Activated naive CD8-positive, alpha-beta T cell (primary cell): Measurements from ENCODE around the gene FRAS1.

Experiments used
- H3K27ac Mint-ChIP-seq: one replicate; pipeline ENCODE4 v1.8.0; 2021; ENCODE audit warnings: mixed read lengths
- H3K27me3 Mint-ChIP-seq: one replicate; pipeline ENCODE4 v1.8.0; 2021; ENCODE audit warnings: mixed read lengths
- H3K36me3 Mint-ChIP-seq: one replicate; pipeline ENCODE4 v1.8.0; 2021; ENCODE audit warnings: mixed read lengths
- H3K4me1 Mint-ChIP-seq: one replicate; pipeline ENCODE4 v1.8.0; 2021; ENCODE audit warnings: low read depth, mixed read lengths
- H3K4me3 Mint-ChIP-seq: one replicate; pipeline ENCODE4 v1.8.0; 2021; ENCODE audit warnings: mild to moderate bottlenecking, mixed read lengths
- H3K9me3 Mint-ChIP-seq: one replicate; pipeline ENCODE4 v1.8.0; 2021; ENCODE audit warnings: low read depth, mixed read lengths

The FRAS1 gene

DNA sequence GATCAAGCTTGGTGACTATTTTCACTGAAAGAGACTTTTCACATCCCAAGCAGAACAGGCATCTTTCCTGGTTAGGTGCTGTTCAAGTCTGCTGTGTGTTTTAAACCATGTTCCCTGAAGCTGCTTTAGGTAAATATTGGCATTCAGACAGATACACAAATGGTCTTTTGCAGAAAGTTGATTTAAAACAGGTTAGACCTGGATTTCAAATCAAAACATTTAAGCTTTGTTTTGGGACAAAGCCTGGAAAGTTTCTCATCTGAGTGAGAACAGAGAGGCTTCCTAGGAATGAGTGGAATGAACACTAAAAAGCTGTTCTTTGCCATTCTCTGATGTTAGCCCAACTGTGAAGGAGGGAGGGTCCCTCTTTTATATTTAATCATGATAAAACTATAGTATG, 504.6 kb downstream of the FRAS1 start:
- Mint-ChIP-seq H3K27me3 (peaks cover 2% of the 10 kb centered on the region), H3K4me3 (no peak overlapping the region), H3K9me3 (no peaks in the 10 kb centered on the region), H3K36me3 (no peaks in the 10 kb centered on the region), H3K27ac (no peak overlapping the region), H3K4me1 (no peaks in the 10 kb centered on the region)

DNA sequence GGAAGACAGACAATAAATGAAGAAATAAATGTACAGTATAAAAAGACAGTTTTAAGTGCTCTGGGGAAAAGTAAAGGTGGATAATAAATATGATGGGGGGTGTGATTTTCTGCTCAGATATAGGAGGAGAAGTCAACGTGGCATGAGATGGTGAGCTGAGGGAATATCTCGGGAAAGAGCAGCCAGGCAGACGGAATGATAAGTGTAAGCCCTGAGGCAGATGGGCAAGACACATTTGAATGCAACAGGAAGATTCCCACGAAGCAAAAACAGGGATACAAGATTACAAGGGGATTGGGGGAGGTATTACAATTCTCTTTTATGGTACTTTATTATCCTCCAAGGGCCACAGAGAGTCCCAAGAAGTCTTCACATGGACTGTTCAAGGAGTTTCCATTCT, 505.6 kb downstream of the FRAS1 start:
- Mint-ChIP-seq H3K27me3 (peaks cover 2% of the 10 kb centered on the region), H3K36me3 (no peaks in the 10 kb centered on the region), H3K9me3 (no peaks in the 10 kb centered on the region), H3K4me1 (no peaks in the 10 kb centered on the region), H3K4me3 (no peak overlapping the region), H3K27ac (no peak overlapping the region)

DNA sequence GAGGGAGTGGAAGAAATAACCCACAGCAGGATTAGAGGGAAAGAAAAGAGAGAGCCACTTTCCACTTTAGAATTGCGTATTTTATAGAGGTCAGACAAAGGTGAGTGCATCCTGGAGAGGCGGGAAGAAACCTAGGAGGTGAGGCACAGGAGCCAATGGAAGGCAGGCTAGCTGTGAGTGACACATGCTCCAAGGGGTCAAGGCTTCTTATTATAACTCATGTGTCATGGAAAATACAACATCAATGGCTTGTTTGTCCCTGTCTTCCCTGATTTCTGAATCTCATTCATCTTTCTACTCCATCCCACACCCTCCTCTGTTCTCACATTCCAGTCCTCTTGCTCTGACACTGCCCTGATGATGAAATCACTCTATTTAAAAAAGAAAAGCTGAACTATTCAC, 508.8 kb downstream of the FRAS1 start:
- H3K4me1 Mint-ChIP-seq = no peaks in the 10 kb centered on the region

DNA sequence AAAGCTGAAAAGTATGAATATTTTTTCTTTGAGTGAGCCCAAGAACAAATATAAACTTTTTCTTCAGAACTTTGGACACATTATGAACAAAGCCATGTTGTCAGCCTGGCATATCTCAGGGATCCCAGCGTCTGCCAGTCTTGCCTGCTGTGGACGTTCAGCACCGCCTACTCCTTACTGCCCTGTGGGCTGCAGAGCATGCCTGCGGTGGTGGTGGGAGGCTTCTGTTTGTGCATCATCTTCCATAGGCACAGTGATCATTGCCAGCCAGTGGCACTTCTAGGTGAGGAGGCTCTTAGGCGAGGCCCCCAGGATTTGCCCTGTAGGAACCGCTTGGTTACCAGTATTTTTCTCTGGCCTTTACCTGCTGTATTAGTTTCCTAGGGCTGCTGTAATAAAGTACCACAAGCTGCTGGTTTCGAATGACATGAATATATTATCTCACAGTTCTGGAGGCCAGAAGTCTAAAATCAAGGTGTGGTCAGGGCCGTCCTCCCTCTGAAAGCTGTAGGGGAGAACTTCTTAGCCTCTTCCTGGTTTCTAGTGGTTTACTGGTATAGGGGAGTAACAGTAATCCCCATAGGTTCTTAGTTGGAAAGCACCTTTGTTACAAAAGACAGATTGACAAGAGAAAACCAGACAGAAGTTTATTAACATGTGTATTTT, 509.8 kb downstream of the FRAS1 start:
- no peak overlapping the region for H3K27ac Mint-ChIP-seq

More for the DNA sequence above, 508.8 kb downstream of the FRAS1 start:
- Mint-ChIP-seq H3K4me3 (no peak overlapping the region), H3K9me3 (no peaks in the 10 kb centered on the region), H3K27ac (no peak overlapping the region), H3K27me3 (peaks cover 4% of the 10 kb centered on the region), H3K36me3 (no peaks in the 10 kb centered on the region)

DNA sequence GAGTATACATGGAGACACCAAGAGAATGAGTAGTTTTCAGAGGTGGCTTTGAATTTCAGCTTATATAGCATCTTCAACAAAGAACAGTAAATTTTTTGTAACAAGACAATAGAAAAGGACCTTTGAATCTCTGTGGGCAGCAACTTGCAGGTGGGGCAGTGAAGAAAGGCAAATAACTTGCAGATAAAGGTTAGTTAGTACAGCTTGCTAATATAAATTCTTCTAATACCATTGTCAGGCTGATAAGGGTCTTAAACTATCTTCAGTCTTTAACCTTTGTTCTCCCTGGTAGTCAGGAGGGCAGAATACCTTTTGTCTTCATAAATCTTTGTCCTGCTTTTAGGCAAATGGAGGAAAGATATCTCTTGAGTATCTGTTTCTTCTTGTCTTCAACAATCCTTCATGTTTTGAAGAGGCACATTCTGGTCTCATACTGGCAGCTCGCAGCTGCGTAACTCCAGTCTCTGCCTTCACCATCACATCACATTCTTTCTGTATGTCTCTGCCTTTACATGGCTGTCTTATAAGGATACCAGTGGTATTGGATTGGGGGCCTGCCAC, 510.5 kb downstream of the FRAS1 start:
- no peaks in the 10 kb centered on the region for H3K4me1 Mint-ChIP-seq
- H3K27ac Mint-ChIP-seq = no peak overlapping the region
- H3K9me3 Mint-ChIP-seq = no peaks in the 10 kb centered on the region
- H3K27me3 Mint-ChIP-seq = peaks cover 8% of the 10 kb centered on the region
- H3K36me3 Mint-ChIP-seq = no peaks in the 10 kb centered on the region
- H3K4me3 Mint-ChIP-seq = no peak overlapping the region

More for the DNA sequence above, 509.8 kb downstream of the FRAS1 start:
- H3K4me1 Mint-ChIP-seq = no peaks in the 10 kb centered on the region
- H3K27me3 Mint-ChIP-seq = peaks cover 5% of the 10 kb centered on the region
- H3K36me3 Mint-ChIP-seq = no peaks in the 10 kb centered on the region
- no peak overlapping the region for H3K4me3 Mint-ChIP-seq
- no peaks in the 10 kb centered on the region for H3K9me3 Mint-ChIP-seq

DNA sequence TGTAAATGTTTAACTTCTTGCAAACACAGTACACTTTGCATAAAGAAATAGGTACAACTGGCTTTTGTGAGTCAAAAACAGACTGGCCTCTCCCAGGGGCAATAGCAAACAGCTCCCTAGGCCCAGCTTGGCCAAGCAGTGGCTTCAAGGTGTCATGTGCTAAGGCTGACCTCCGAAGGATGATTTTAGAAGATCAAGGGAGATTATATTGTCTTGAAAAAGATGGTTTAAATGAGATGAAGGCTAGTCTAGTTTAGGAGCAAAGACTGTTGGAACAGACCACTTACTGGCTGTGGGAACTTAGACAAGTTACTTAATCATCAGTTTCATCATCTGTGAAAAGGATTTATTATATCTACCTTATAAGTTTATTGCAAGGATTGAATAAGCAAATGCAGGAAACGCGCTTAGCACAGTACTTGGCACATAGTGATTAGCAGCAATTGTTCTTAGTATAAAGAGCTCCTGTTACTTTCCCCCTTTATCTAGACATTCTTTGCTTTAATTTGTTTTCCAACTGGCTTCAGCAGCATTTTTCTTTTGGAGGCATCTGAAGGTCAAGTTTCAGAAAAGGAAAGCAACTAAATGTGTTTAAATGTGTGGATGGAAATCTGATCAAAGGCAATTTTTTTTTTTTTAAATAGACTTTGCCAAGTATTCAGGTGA, 511.6 kb downstream of the FRAS1 start:
- Mint-ChIP-seq H3K27ac (no peak overlapping the region), H3K9me3 (no peaks in the 10 kb centered on the region), H3K4me3 (no peak overlapping the region), H3K27me3 (peaks cover 7% of the 10 kb centered on the region), H3K4me1 (no peaks in the 10 kb centered on the region), H3K36me3 (no peaks in the 10 kb centered on the region)

DNA sequence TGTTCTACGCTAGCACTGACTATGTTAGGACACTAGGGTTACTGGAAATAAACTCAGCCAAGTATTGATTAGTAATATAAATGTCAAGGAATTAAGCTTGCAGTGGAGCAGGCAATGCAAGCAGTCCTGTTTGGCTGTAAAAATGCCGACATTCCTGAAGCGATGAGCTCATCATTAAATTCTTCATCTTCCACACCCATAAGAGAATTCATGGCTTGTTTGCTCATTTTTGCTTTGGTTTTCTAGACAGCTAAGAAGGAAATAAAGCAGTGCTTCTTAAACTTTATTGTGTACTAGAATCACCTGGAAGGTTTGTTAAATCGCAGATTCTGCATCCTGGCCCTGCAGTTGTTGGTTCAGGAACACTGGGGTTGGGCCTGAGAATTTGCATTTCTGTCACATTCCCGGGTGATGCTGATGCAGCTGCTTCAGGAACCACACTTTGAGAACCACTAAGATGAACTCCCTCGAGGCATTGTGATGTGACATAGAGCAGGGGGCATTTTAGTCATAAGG, 512.2 kb downstream of the FRAS1 start:
- Mint-ChIP-seq H3K27me3 (peaks cover 7% of the 10 kb centered on the region), H3K27ac (no peak overlapping the region), H3K36me3 (no peaks in the 10 kb centered on the region), H3K4me1 (no peaks in the 10 kb centered on the region), H3K9me3 (no peaks in the 10 kb centered on the region), H3K4me3 (no peak overlapping the region)

DNA sequence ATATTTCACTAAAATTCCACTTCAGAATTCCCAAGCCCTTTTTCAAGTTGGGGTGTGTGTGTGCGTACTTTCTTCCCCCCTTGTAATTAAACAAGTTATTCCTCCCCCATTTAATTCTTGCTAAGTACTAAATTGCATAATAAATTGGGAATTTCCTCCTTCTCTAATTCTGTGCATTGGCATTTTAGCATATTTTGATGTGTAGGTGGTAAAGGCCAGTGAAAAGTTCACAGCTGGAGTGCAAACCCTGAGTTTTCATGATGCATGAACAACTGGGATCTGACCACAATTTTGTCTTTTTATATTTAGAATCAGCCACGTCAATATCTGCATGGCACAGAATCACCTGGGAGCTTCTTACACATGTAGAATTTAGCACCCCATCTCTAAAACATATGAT, 513.0 kb downstream of the FRAS1 start:
- H3K27me3 Mint-ChIP-seq = peaks cover 7% of the 10 kb centered on the region
- H3K9me3 Mint-ChIP-seq = no peaks in the 10 kb centered on the region
- H3K36me3 Mint-ChIP-seq = no peaks in the 10 kb centered on the region
- no peak overlapping the region for H3K27ac Mint-ChIP-seq
- no peak overlapping the region for H3K4me3 Mint-ChIP-seq
- no peaks in the 10 kb centered on the region for H3K4me1 Mint-ChIP-seq

DNA sequence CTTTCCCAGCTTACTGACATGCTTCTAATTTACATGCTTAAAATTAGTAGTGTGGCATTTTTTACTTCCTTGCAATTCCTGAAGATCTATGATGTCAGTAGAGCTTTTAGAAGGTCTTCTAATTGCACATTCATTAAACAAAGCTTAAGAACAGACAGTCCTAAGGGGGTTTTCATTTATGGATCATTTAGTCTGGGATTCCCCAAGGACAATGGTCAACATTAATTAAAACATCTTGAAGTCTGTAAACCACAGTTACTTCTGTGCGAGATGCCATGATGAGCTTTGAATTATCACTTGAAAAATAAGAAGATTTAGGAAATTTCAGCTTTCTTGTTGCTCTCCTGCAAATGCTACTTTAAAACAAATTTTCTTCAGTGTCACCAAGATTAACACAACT, 514.7 kb downstream of the FRAS1 start:
- H3K9me3 Mint-ChIP-seq = no peaks in the 10 kb centered on the region
- H3K27ac Mint-ChIP-seq = no peak overlapping the region
- H3K36me3 Mint-ChIP-seq = no peaks in the 10 kb centered on the region
- no peaks in the 10 kb centered on the region for H3K4me1 Mint-ChIP-seq
- H3K27me3 Mint-ChIP-seq = peaks cover 7% of the 10 kb centered on the region
- no peak overlapping the region for H3K4me3 Mint-ChIP-seq

DNA sequence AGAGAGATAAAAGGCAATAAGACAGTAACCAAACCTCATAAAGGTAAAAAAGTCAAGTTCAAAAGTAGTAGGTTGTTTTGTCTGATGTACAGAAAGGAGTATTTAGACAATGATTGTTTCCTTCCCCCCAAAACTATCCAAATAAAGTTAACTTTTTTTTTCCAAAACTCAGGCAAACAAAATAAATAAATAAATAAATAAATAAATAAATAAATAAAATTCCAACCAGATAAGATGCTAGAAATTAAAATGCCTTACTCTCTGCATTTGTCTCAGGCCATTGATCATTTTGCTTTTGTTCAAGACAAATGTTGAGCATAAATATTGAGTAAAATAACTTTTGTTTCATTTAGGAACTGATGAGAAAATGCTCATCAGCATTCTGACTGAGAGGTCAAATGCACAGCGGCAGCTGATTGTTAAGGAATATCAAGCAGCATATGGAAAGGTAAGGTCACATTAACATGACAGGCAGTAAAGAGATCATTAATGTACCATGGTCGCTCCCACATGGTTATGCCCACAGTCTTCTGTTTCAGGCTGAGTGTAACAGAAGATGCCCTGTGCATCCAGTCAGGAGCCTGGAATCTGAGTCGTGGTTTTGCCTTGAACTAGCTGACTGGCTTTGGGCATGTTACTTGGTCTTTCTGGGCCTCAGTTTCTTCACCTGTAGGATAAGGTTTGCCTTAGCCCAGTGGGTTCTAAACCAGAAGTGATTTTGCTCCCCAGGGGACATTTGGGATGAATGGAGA, 521.7 kb downstream of the FRAS1 start:
- no peaks in the 10 kb centered on the region for H3K36me3 Mint-ChIP-seq
- no peak overlapping the region for H3K27ac Mint-ChIP-seq
- no peak overlapping the region for H3K4me3 Mint-ChIP-seq
- no peaks in the 10 kb centered on the region for H3K9me3 Mint-ChIP-seq
- no peaks in the 10 kb centered on the region for H3K4me1 Mint-ChIP-seq
- H3K27me3 Mint-ChIP-seq = no peaks in the 10 kb centered on the region

DNA sequence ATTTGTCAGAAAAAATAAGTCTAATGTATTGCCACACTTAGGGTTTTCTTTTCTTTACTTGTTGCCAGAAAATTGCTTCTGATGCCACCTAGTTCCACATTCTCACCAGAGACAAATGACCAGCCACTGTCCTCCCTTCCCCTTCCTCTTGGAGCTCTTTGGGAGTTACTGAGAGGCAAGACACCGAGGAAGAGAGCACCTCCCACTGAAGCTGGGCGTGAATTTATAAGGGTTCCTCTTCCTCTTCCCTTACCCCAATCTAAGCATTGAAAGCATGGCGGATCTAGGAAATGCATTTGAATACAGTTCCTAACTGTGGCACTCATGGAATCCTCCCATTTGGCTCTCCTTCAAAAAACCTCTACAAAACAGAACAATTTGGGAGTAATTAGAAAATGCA, 524.5 kb downstream of the FRAS1 start:
- Mint-ChIP-seq H3K4me3 (no peak overlapping the region), H3K36me3 (no peaks in the 10 kb centered on the region), H3K4me1 (no peaks in the 10 kb centered on the region), H3K9me3 (no peaks in the 10 kb centered on the region), H3K27ac (no peak overlapping the region), H3K27me3 (peaks cover 2% of the 10 kb centered on the region)

DNA sequence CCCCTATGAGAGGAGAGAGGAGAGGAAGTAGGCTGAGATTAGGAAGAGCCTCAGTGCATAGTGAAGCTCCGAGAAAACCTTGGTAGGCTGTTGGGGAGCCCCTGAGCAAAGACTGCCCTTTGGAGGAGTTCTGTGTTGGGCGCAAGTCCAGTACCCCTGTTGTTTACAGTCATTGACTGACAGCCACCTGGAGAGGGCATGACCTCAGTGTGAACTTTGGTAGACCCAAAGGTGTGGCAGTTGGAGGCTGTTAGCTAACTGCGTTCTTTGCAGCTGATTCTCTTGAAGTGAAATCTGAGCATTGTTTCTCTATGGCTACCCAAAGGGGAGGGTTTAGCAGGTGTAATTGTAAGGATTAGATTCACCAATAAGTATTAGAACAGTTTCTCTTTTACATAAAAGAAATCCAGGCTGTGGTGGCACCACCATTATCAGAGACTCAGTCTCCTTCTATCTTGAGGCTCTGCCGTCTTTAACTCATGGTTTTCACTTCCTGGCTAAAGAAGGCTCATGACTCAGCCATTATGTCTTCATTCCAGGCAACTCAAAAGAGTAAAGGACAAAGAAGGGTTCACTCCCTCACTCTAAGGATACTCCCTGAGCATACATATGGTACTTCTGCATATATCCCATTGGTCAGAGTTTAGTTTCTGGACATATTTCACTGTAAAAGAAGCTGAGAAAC, 527.9 kb downstream of the FRAS1 start:
- Mint-ChIP-seq H3K36me3 (no peaks in the 10 kb centered on the region), H3K27me3 (peaks cover 2% of the 10 kb centered on the region), H3K27ac (no peak overlapping the region), H3K4me1 (no peaks in the 10 kb centered on the region), H3K4me3 (no peak overlapping the region), H3K9me3 (no peaks in the 10 kb centered on the region)

DNA sequence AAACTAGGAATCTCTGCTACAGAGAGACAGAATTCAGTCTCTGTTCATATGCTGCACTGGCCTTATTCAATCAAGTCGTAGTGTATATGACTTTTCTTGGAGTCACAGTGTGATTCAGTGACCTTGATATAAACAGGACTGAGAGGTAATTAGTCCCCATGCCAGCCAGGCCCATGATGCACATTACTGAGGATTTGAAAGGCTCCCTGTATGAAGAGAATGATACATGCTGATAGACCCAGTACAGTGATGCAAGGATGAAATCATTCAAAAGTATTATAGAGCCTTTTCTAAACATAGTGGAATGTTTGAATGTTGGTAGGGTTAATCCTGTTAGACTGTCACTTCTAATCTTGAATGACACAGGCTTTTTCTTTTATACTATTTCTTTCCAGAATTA, 528.5 kb downstream of the FRAS1 start:
- Mint-ChIP-seq H3K4me1 (no peaks in the 10 kb centered on the region), H3K4me3 (no peak overlapping the region), H3K9me3 (no peaks in the 10 kb centered on the region), H3K27me3 (peaks cover 2% of the 10 kb centered on the region), H3K27ac (no peak overlapping the region), H3K36me3 (no peaks in the 10 kb centered on the region)

DNA sequence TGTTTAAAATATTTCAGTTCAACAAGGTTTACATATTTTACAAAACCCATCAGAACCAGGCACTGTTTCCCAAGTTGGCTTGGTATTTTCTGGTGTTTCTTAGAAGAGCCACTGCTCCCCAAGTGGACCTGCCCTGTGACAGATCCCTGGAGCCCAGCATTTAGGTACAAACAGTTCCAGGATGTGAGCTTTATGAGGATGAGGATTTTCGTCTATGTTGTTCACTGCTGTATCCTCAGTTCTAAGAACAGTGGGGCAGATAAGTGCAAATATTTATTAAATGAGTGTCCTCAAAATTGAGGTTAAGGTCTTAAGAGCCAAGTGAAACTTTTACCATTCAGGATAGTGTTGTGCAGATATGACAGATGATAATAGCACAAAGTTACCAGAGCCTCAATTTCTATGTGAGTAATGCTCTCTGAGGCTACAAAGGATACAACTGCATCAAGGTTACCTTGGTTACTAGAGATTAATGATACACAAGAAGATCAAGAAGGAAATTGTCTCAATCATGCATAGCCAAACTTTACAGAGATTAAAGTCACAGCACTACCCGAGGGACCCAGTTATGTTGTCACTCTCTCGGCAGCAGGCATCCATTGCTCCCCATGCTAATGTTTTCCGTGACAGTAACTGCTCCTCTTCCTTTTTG, 531.9 kb downstream of the FRAS1 start:
- no peaks in the 10 kb centered on the region for H3K4me1 Mint-ChIP-seq
- no peak overlapping the region for H3K4me3 Mint-ChIP-seq
- H3K27ac Mint-ChIP-seq = no peak overlapping the region
- H3K9me3 Mint-ChIP-seq = no peaks in the 10 kb centered on the region
- H3K36me3 Mint-ChIP-seq = no peaks in the 10 kb centered on the region
- H3K27me3 Mint-ChIP-seq = peaks cover 2% of the 10 kb centered on the region
